GM10248 (cell line): ENCODE data around the gene TRAF3.

Experiments used
- CTCF ChIA-PET: fragments of 300-600 bp; sonication (Branson Sonifier 250); formaldehyde crosslinking; extraction: SDS; loops from one replicate; lab custom pipeline; 2021; ENCODE audit warnings: antibody characterized with exemption; lab: Yijun Ruan, JAX
- POLR2A ChIA-PET: fragments of 350-650 bp; sonication (Branson Sonifier 250); formaldehyde crosslinking; extraction: SDS; loops from one replicate; lab custom pipeline; 2020; ENCODE audit warnings: antibody characterized with exemption; lab: Yijun Ruan, JAX
- DNase-seq: peaks from one replicate; pipeline ENCODE4 v3.0.0; 2012; ENCODE audit errors: extremely low spot score
- CTCF ChIP-seq: IDR thresholded peaks from 2 replicates; pipeline ENCODE4 v1.5.1; 2012; ENCODE audit warnings: mild to moderate bottlenecking, low read depth; ENCODE audit errors: extremely low read depth, missing control alignments, control extremely low read depth

Gene TRAF3

GRCh38 chr14:102774391-102775153, 2.7 kb upstream of the TRAF3 start:
- ChIA-PET POLR2A (interaction anchor here (1.0 to 1.3 kb wide), 2 partner anchors 10 to 11 kb away, joined by 3 to 6 read pairs; no protein-coding TSS in a partner anchor), CTCF (interaction anchor here (0.7 to 4.1 kb wide), 19 partner anchors 9 to 250 kb away, joined by 3 to 51 read pairs (median 4); no protein-coding TSS in a partner anchor)
- peak; percentile 78 for DNase-seq
- TF ChIP-seq CTCF, result peak; percentile 68

- no peak for TF ChIP-seq CTCF
- CTCF ChIA-PET, result interaction anchor here (1.0 kb wide), 1 partner anchor 23 kb away, joined by 3 read pairs; no protein-coding TSS in a partner anchor
- POLR2A ChIA-PET, result no interaction called here
- DNase-seq, result no peak
These were observed 1.1 kb upstream of the TRAF3 start for GRCh38 chr14:102775855-102776760.

GRCh38 chr14:102777711-102778337, 575 bp downstream of the TRAF3 start:
- CTCF ChIA-PET, result no interaction called here
- DNase-seq, result no peak
- POLR2A ChIA-PET, result no interaction called here
- no peak for TF ChIP-seq CTCF

- TF ChIP-seq CTCF, result no peak
- CTCF ChIA-PET, result no interaction called here
- POLR2A ChIA-PET, result no interaction called here
- no peak for DNase-seq
These were observed 1.3 kb downstream of the TRAF3 start for GRCh38 chr14:102778338-102779083.

GRCh38 chr14:102779084-102779462, 1.8 kb downstream of the TRAF3 start:
- ChIA-PET CTCF (interaction anchor here (1.0 kb wide), 1 partner anchor 18 kb away, joined by 3 read pairs; no protein-coding TSS in a partner anchor), POLR2A (no interaction called here)
- DNase-seq, result no peak
- no peak for TF ChIP-seq CTCF
